DMS79 (cell line): ENCODE measurements around the gene RNU1-2.
A peak's percentile ranks its signal among the peaks of the same experiment; 100 is the strongest.
"Not testable (repeated sequence)": the region's sequence is repeated elsewhere in the genome, so short reads cannot be mapped to it uniquely, and the experiment has no call there.

Experiments
- DNase-seq: peaks from one replicate; lab custom pipeline; 2025; lab: John Stamatoyannopoulos, UW

Gene RNU1-2

DNA sequence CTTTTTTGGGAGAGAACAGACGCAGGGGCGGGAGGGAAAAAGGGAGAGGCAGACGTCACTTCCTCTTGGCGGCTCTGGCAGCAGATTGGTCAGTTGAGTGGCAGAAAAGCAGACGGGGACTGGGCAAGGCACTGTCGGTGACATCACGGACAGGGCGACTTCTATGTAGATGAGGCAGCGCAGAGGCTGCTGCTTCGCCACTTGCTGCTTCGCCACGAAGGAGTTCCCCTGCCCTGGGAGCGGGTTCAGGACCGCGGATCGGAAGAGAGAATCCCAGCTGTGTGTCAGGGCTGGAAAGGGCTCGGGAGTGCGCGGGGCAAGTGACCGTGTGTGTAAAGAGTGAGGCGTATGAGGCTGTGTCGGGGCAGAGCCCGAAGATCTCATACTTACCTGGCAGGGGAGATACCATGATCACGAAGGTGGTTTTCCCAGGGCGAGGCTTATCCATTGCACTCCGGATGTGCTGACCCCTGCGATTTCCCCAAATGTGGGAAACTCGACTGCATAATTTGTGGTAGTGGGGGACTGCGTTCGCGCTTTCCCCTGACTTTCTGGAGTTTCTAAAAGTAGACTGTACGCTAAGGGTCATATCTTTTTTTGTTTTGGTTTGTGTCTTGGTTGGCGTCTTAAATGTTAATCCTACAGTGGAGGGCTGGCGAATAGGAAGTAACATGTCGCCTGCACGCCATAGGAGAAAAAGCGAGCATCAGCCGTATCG, at the start of gene RNU1-2:
Gene RNU1-2 (plus strand): TSS at position 383 of the 718 bp plus-strand sequence.
- DNase-seq, result peak; percentile 100

GRCh38 chr1:16856201-16856600, 39.6 kb upstream of the RNU1-2 start:
- not testable (repeated sequence) for DNase-seq

DNA sequence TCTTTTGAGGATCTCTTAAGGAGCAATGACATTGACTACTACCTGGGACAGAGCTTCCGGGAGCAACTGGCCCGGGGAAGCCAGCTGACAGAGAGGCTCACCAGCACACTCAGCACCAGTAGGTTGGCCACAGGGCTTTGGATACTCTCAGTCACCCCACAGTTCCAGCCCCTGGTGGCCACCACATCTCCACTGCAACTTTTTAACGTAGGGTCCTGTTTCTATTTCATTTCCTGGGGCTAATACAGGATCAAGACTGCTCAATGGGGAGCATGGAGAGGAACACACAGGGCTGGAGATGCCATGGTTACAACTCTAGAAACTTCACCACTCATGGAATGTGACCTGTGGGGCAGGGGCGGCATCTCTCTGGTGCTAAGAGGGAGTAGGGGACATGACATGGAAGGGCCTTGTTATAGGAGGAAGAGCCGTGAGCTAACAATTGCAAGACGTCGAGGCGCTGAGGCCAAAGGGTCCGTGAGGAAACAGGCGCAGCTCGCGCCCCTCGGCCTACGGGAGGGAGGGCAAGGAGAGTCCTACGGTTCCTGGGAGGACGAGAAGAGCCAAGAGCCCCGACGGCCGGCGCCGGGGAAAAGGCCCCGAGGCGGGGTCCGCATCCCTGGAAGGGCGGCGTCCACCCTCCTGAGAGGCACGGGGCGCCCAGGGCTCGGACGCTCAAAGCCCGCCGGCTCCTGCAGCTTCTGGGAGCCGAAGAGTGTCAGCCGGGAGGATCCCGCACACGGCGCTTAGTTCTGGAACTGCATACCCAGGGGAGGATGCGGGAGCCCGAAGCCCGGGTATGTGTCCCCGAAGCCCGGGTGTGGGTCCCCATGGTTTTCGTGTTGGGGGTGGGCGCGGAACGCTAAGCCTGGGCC, 36.4 kb upstream of the RNU1-2 start:
- DNase-seq, result not testable (repeated sequence)

DNA sequence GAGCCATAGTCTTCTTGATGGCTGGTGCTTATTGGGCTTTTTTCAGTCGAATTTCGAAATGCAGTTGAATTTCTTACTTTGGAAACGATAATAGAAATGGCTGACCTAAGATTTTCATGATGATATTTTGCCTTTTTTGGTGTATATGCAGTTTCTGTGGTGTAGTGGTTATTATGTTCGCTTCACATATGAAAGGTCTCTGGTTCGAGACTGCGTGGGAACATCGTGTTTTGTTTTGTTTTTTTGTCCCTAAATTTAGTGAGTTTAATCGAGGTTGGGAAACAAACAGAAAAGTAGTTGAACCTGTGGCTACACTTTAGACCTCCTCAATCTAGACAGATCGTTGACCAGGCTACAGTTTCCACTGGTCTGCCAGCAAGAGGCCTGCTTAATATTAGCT, 35.7 kb upstream of the RNU1-2 start:
- DNase-seq, result not testable (repeated sequence)

DNA sequence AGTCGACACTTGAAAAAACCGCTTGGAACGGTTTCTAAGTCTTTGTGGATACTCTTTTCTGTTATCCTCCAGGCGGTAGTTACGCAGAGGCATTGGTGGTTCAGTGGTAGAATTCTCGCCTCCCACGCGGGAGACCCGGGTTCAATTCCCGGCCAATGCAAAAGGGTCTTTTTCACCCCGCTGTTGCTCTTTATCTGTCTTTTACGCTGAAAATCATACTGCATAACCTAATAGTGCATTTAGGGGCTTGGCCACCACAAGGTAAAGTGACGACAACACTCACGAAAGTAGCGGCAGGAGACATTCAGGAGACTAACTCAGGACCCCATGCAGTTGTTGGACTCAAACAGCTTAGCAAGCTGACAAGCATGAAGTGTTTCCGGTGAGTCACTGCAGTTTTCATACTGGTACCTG, 33.9 kb upstream of the RNU1-2 start:
- DNase-seq, result not testable (repeated sequence)

DNA sequence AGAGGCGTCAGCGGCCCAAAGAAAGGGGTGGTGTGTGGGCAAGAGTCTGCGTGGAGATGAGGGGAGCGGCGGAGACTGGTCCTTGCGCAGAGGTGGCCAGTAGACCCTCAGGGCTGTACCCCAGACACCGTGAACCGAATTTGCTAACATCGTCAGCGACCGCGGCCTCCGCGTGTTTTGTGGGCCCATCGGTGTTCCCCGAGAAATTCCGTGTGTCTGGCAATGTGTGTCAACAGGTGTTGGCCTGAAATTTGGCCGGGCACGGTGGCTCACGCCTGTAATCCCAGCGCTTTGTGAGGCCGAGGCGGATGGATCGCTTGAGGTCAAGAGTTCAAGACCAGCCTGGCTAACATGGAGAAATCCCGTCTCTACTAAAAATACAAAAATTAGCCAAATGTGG, 33.4 kb upstream of the RNU1-2 start:
- not testable (repeated sequence) for DNase-seq

DNA sequence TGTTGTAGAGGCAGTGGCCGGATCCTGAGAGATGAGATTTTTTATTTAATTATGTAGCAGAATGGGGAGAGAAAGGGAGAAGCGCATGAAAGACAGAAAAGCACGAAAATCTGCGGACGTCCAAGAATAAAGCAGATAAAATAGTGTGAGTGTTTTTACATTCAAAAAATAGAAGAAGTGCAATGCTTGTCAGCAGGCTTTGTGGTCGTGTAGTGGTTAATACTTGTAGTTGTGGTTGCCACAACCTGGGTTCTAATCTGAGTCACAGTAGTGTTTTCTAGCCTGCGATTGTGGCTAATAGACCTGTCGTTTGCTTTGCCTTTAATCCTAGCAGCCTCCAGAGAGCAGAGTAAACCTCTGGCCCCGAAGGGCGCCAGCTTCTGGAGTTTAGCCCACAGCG, 32.8 kb upstream of the RNU1-2 start:
- not testable (repeated sequence) for DNase-seq

- DNase-seq, result not testable (repeated sequence)
Observed at GRCh38 chr1:16866926-16867707, 28.7 kb upstream of the RNU1-2 start.

DNA sequence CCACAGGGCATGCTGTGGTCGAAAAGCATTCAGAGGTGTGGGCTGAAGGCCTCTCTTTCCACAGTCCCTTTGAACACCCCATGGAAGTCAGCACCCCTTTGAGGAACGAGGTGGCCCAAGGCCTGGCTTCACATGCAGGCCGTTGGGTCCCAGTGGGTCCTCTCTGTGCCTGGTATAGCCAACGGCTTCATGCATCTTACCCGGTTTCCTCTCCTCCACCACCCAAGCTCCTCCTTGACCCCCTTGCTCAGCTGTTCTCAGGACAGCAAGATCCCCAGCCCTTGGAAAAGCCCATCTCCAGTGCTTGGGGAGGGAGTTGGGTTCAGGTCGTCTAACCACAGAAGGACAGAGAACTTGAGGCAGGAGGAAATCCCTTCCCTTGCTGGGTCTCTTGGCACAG, 27.0 kb upstream of the RNU1-2 start:
- DNase-seq, result not testable (repeated sequence)

GRCh38 chr1:16869996-16870395, 25.8 kb upstream of the RNU1-2 start:
- DNase-seq, result not testable (repeated sequence)

DNA sequence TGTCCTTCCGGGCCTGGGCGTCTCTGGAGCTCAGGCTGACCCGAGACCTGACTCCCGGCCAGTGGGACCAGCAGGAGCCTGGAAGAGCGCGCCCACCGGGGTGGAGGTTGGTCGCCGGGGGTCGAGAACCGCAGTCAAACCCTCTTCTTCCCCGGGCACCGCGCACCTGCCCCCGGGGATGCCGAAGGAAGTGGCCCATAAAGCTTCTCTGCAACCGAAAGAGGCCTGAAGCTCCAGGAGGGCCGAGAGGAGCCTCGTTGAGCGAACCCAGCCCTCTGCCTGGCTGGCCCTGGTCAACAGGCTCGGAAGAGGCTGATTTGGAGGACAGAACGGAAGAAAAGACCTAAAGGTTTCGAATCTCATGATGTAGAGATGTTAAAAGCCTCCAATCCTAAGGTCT, 24.6 kb upstream of the RNU1-2 start:
- DNase-seq, result not testable (repeated sequence)

DNA sequence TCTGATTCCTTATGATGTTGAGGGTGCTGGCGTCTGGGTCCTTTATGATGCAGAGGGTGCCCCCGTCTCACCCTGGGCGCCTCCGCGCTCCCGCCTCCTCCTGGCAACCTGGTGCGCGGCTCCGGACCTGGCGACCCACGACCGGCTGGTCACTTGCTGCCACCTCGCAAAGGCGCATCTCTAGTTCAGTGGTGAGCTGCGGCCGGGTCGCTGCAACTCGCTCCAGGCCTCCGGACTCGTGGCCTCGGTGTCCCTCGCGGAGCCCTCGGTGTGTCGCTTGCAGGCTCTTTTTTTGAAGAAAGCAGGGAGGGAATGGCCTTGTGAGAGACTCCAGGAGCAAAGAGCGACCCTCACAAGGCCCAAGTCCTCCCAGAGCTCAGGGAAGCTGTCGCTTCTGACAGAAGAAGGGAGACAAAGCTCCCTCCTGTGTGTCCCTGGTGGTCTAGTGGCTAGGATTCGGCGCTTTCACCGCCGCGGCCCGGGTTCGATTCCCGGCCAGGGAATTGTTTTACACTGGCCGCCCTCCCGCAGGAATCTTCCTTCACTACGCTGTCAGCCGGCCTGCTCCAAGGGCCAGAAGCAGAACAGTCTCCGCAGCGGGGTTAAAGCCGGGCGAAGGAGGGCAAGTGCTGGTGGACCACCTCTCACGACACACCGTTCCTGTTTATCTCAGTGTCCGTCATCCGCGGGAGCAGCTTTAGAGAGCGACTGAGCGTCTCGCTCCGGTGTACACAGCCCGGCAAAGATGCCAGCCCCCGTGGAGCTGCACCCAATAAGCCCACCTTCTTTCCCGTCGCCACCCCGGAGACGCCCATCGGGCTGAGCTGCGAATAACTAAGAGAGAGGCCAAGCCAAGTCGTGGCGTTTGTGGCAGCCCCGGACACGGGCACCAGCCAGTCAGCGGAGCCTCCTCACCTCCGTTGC, 23.4 kb upstream of the RNU1-2 start:
- not testable (repeated sequence) for DNase-seq

- DNase-seq, result not testable (repeated sequence)
Observed at GRCh38 chr1:16873076-16873879, 22.5 kb upstream of the RNU1-2 start.

DNA sequence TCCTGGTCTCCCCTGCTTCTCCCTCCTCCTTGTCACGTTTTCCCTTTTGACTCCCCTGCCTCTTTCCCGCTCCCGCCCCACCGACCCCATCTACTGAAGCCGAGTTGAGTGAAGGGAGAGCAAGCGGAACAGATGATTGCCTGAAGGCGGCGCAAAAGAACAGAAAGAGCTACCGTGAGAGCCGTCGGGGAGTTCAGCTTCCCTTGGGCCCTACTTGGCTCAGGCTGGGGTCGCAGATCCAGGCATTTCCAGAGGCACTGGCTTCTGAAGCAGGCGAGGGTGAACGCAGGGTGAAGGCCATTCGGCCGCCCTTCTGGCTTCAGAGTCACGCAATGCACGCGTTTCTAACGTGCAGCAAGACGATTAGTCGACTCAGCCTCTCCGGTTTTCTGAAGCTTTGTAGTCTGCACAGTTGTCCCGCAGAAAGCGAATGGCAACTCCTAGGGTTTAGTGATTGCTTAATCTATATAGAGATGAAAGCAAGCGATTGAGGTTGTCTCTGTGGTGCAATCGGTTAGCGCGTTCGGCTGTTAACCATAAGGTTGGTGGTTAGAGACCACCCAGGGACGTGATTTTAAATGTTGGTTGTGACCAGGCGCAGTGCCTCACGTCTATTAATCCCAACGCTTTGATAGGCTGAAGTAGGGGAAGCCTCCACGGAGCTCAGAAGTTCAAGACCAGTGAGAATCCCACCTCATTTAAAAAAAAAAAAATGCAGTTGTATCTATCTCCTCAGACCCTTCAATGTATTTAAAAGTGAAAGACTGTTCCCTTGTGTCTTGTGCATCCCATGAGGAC, 20.6 kb upstream of the RNU1-2 start:
- not testable (repeated sequence) for DNase-seq

DNA sequence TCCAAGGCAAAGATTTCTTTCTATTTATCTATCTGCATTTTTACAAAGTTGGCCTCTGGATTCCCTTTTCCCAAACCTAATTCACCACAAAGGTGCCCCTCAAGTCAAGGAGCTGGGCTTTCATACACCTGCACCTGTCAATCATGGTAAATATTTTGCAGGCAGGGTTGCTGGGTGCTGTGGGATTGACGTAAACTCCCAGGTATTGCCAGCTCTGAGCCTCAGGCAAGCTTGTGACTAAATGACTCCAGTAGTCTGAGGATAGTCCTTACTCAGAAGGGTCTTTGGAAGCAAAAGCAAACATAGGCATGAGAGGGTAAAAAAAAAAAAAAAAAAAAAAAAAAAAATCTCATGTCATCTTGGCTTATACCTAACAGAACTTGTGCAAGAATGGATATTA, 14.0 kb upstream of the RNU1-2 start:
- not testable (repeated sequence) for DNase-seq

- DNase-seq, result no peak
Observed at GRCh38 chr1:16882986-16883385, 12.8 kb upstream of the RNU1-2 start.

GRCh38 chr1:16884487-16884886, 11.3 kb upstream of the RNU1-2 start:
- DNase-seq, result not testable (repeated sequence)

- DNase-seq, result no peak
Observed at GRCh38 chr1:16886860-16887605, 8.7 kb upstream of the RNU1-2 start.
